Upper lobe of left lung (tissue), 6 donors: ENCODE data around the gene EVI5. TPM values are rescaled to one million over a fixed set of nuclear protein-coding genes. Genes with fewer than 3 reads are reported as not detected.
A peak's percentile ranks its signal among the peaks of the same experiment; 100 is the strongest.
"Not testable (repeated sequence)": the region's sequence is repeated elsewhere in the genome, so short reads cannot be mapped to it uniquely, and the experiment has no call there.

ENCODE experiments used
- ATAC-seq, 2 donors: fragments of 200-7000 bp; cut with Tn5 transposase; one replicate each; pipeline ENCODE4 v1.9.1; 2022; ENCODE audit warnings: mild to moderate bottlenecking in 2 of 2, moderate library complexity in 2 of 2; ENCODE audit not compliant: low FRiP score in 2 of 2
- DNase-seq, 2 donors: peaks; one replicate each; pipeline ENCODE4 v3.0.0-alpha.2; 2019 to 2020
- H3K27ac ChIP-seq, 4 donors: fragments of 200-600 bp; sonication (generic); one replicate each; pipeline ENCODE4 v1.5.1; 2016 to 2019
- H3K27me3 ChIP-seq, 4 donors: fragments of 200-600 bp; sonication (generic); one replicate each; pipeline ENCODE4 v1.5.1; 2017 to 2019
- H3K36me3 ChIP-seq, 4 donors: fragments of 200-600 bp; sonication (generic); one replicate each; pipeline ENCODE4 v1.5.1; 2016 to 2019
- H3K4me1 ChIP-seq, 4 donors: fragments of 200-600 bp; sonication (generic); one replicate each; pipeline ENCODE4 v1.5.1; 2018 to 2019
- H3K4me3 ChIP-seq, 4 donors: fragments of 200-600 bp; sonication (generic); one replicate each; pipeline ENCODE4 v1.5.1; 2017 to 2019; ENCODE audit warnings: mild to moderate bottlenecking in 2 of 4, moderate library complexity in 1 of 4
- H3K9me3 ChIP-seq, 4 donors: fragments of 200-600 bp; sonication (generic); one replicate each; pipeline ENCODE4 v1.5.1; 2018 to 2019
- CTCF ChIP-seq, 6 experiments: fragments of 450-650 bp in 4 of 6; fragments of 200-600 bp in 2 of 6; sonication (generic) in 2 of 6; IDR thresholded peaks; one replicate each; pipeline ENCODE4 v1.5.1; 2016 to 2019; ENCODE audit warnings: antibody characterized with exemption in 6 of 6
- EP300 ChIP-seq, 4 donors: sonication (generic); formaldehyde crosslinking; IDR thresholded peaks; one replicate each; pipeline ENCODE4 v1.5.1; 2017; ENCODE audit warnings: antibody characterized with exemption in 4 of 4, control low read depth in 2 of 4
- POLR2A ChIP-seq, 4 donors: fragments of 450-650 bp; IDR thresholded peaks; one replicate each; pipeline ENCODE4 v1.5.1; 2016 to 2017; ENCODE audit warnings: antibody characterized with exemption in 4 of 4, mild to moderate bottlenecking in 2 of 4
- POLR2AphosphoS5 ChIP-seq, 2 donors: sonication (generic); formaldehyde crosslinking; IDR thresholded peaks; one replicate each; pipeline ENCODE4 v1.5.1; 2017; ENCODE audit warnings: antibody characterized with exemption in 2 of 2
- WGBS, 2 donors: methylation state at CpG; one replicate each; pipeline ENCODE4 v1.1.5; 2017 to 2018; 5-methylcytosine and 5-hydroxymethylcytosine counted together
- total RNA-seq, 6 donors: library from RNA; depleted of rRNA in 4 of 6; stranded (reverse); fragments of >200 nt in 4 of 6; gene quantifications; one replicate each; pipeline versions ENCODE4 v1.1.0 to v1.2.1, GENCODE V29; 2016 to 2021
- donor health status: DM: no; HTN: no; CAD: no; lungs with moderate emphysema.
- donor health status: DM: no; HTN: yes; CAD: no; lungs with severe emphysema.

Gene EVI5
- total RNA-seq, 6 donors from 2014 or later, result 33.5 to 62.3 (median 39.6) TPM

GRCh38 chr1:92790081-92790480 lies 5.2 kb upstream of the EVI5 start:
- no peak overlapping the region for H3K4me3 ChIP-seq
- H3K36me3 ChIP-seq, result no peaks in the 10 kb centered on the region
- H3K9me3 ChIP-seq, result no peaks in the 10 kb centered on the region
- no peaks in the 10 kb centered on the region for H3K27me3 ChIP-seq
- peak in 1 of 2 donors; percentile 59 for DNase-seq
- H3K4me1 ChIP-seq, result peaks cover 3 to 10% (median 4%) of the 10 kb centered on the region in 4 donors
- no peak for TF ChIP-seq POLR2AphosphoS5 (IDR thresholded peaks at IDR 0.05)
- TF ChIP-seq CTCF (IDR thresholded peaks at IDR 0.05), result no peak
- TF ChIP-seq EP300 (IDR thresholded peaks at IDR 0.05), result no peak
- no peak overlapping the region for H3K27ac ChIP-seq
- no peak for ATAC-seq

GRCh38 chr1:92786111-92786901 lies 1.4 kb upstream of the EVI5 start:
- Histone ChIP-seq H3K27ac (peak overlapping the region; percentile 93 to 99 (median 96)), H3K4me1 (peaks cover 15 to 29% (median 26%) of the 10 kb centered on the region in 4 donors), H3K27me3 (no peaks in the 10 kb centered on the region), H3K36me3 (no peaks in the 10 kb centered on the region), H3K4me3 (peak overlapping the region in 2 of 4 donors; percentile 72 to 82), H3K9me3 (no peaks in the 10 kb centered on the region)
- 80 to 83% methylated on average over 5 of the region's 5 CpGs for WGBS, 2 donors
- no peak for ATAC-seq
- TF ChIP-seq POLR2A (IDR thresholded peaks at IDR 0.05), result no peak
- TF ChIP-seq EP300 (IDR thresholded peaks at IDR 0.05), result no peak
- no peak for TF ChIP-seq CTCF (IDR thresholded peaks at IDR 0.05)
- TF ChIP-seq POLR2AphosphoS5 (IDR thresholded peaks at IDR 0.05), result no peak
- no peak for DNase-seq

- Histone ChIP-seq H3K36me3 (no peaks in the 10 kb centered on the region), H3K9me3 (no peaks in the 10 kb centered on the region), H3K27me3 (no peaks in the 10 kb centered on the region), H3K4me1 (peaks cover 15 to 29% (median 22%) of the 10 kb centered on the region in 4 donors), H3K27ac (peak overlapping the region; percentile 93 to 99 (median 96)), H3K4me3 (peak overlapping the region; percentile 60 to 82 (median 70))
- ATAC-seq (peak in 1 of 2 donors; percentile 2), DNase-seq (peak in 1 of 2 donors; percentile 40)
- TF ChIP-seq EP300 (IDR thresholded peaks at IDR 0.05), result no peak
- no peak for TF ChIP-seq POLR2A (IDR thresholded peaks at IDR 0.05)
- TF ChIP-seq CTCF (IDR thresholded peaks at IDR 0.05), result no peak
- no peak for TF ChIP-seq POLR2AphosphoS5 (IDR thresholded peaks at IDR 0.05)
- 4 to 13% methylated on average over 3 to 14 of the region's 25 CpGs for WGBS, 2 donors
These were observed 778 bp downstream of the EVI5 start for GRCh38 chr1:92784021-92784638.

GRCh38 chr1:92783550-92783949 lies 1.4 kb downstream of the EVI5 start:
- not testable (repeated sequence) for H3K27me3 ChIP-seq, ATAC-seq, H3K9me3 ChIP-seq, H3K36me3 ChIP-seq
- Histone ChIP-seq H3K4me1 (peaks cover 15 to 29% (median 22%) of the 10 kb centered on the region in 4 donors), H3K4me3 (peak overlapping the region; percentile 60 to 82 (median 70)), H3K27ac (peak overlapping the region; percentile 93 to 99 (median 96))
- 67 to 72% methylated on average over 13 to 14 of the region's 14 CpGs for WGBS, 2 donors
- DNase-seq, result peak in 1 of 2 donors; percentile 32

- Histone ChIP-seq H3K4me3 (no peak overlapping the region), H3K9me3 (no peaks in the 10 kb centered on the region), H3K27me3 (no peaks in the 10 kb centered on the region), H3K4me1 (peaks cover 13 to 31% (median 16%) of the 10 kb centered on the region in 4 donors), H3K27ac (no peak overlapping the region), H3K36me3 (no peaks in the 10 kb centered on the region)
- ATAC-seq (peak in 1 of 2 donors; percentile 8), DNase-seq (no peak)
- TF ChIP-seq POLR2AphosphoS5 (IDR thresholded peaks at IDR 0.05), result no peak
- TF ChIP-seq POLR2A (IDR thresholded peaks at IDR 0.05), result no peak
- WGBS, 2 donors, result 69 to 72% methylated on average over 1 of the region's 1 CpG
These were observed 6.5 kb downstream of the EVI5 start for GRCh38 chr1:92778376-92778775.
